ENCODE data around the gene CDKL2. TPM values are rescaled to one million over a fixed set of nuclear protein-coding genes. Genes with fewer than 3 reads are reported as not detected.
"Not testable (repeated sequence)": the region's sequence is repeated elsewhere in the genome, so short reads cannot be mapped to it uniquely, and the experiment has no call there.

Gene CDKL2
- total RNA-seq, 1 experiment from 2014 or later, result 1.5 TPM

- no CpG with 5 or more reads among the region's 3 CpGs for WGBS (ENCODE audit: extremely low coverage, insufficient read length, low lambda C conversion rate)
- Mint-ChIP-seq H3K4me1 (peaks cover 0 to 5% of the 10 kb centered on the region in 2 experiments; a peak in 1 of 4 replicates), H3K27me3 (ENCODE audit: low read depth) (no peaks in the 10 kb centered on the region), H3K36me3 (ENCODE audit: insufficient read depth in 1 of 3, low read depth in 3 of 3) (peaks cover 0 to 4% (median 0%) of the 10 kb centered on the region in 3 experiments; a peak in 1 of 7 replicates), H3K9me3 (no peaks in the 10 kb centered on the region), H3K4me3 (no peak overlapping the region), H3K27ac (no peak overlapping the region)
- Histone ChIP-seq H4K91ac (ENCODE audit: insufficient read length, low read depth, low read length) (no peak overlapping the region), H4K20me1 (ENCODE audit: control insufficient read depth, insufficient read depth, insufficient read length) (no peaks in the 10 kb centered on the region), H3K27me3 (ENCODE audit: insufficient read depth, low read length) (no peaks in the 10 kb centered on the region), H3K79me1 (ENCODE audit: insufficient read depth, low read depth, low read length, poor library complexity, severe bottlenecking) (no peaks in the 10 kb centered on the region), H2BK20ac (ENCODE audit: low read depth, low read length, poor library complexity, severe bottlenecking) (no peak overlapping the region), H2AK5ac (ENCODE audit: insufficient read length, low read length) (no peak overlapping the region), H3K56ac (ENCODE audit: insufficient read length, low read depth, low read length) (no peak overlapping the region), H3K9me3 (ENCODE audit: control insufficient read depth, low read depth, low read length) (no peaks in the 10 kb centered on the region), H3K79me2 (ENCODE audit: insufficient read depth, low read length) (no peaks in the 10 kb centered on the region), H2BK15ac (ENCODE audit: low read depth, low read length) (no peak overlapping the region), H2AFZ (ENCODE audit: low read length) (no peak overlapping the region), H3K4ac (ENCODE audit: low read depth, low read length) (no peak overlapping the region), H4K5ac (ENCODE audit: insufficient read length, low read depth, low read length) (no peak overlapping the region), H3K4me1 (ENCODE audit: insufficient read depth, low read length) (no peaks in the 10 kb centered on the region; the same call in 1 of the 2 replicates), H2BK120ac (ENCODE audit: low read depth, low read length, poor library complexity, severe bottlenecking) (no peak overlapping the region), H3K18ac (ENCODE audit: insufficient read length, low read depth, low read length) (no peak overlapping the region), H2BK5ac (ENCODE audit: insufficient read length, low read length) (no peak overlapping the region), H2BK12ac (ENCODE audit: insufficient read length, low read depth, low read length) (no peak overlapping the region), H3K9ac (ENCODE audit: extremely low read depth, insufficient read length, low read length) (no peak overlapping the region), H3K23me2 (ENCODE audit: insufficient read length, low read depth, low read length, poor library complexity, severe bottlenecking) (no peaks in the 10 kb centered on the region), H3T11ph (ENCODE audit: low read length) (no peak overlapping the region), H3K23ac (ENCODE audit: insufficient read length, low read depth, low read length) (no peak overlapping the region), H3K14ac (ENCODE audit: insufficient read depth, low read length) (no peak overlapping the region), H3K27ac (ENCODE audit: insufficient read length, low read depth, low read length) (no peak overlapping the region), H3K4me2 (ENCODE audit: insufficient read depth, insufficient read length, low read length) (no peak overlapping the region), H4K8ac (replicated peaks; ENCODE audit: insufficient read length, low read depth, low read length) (no peak overlapping the region)
- no peak for DNase-seq
- TF ChIP-seq, protein P1, sequence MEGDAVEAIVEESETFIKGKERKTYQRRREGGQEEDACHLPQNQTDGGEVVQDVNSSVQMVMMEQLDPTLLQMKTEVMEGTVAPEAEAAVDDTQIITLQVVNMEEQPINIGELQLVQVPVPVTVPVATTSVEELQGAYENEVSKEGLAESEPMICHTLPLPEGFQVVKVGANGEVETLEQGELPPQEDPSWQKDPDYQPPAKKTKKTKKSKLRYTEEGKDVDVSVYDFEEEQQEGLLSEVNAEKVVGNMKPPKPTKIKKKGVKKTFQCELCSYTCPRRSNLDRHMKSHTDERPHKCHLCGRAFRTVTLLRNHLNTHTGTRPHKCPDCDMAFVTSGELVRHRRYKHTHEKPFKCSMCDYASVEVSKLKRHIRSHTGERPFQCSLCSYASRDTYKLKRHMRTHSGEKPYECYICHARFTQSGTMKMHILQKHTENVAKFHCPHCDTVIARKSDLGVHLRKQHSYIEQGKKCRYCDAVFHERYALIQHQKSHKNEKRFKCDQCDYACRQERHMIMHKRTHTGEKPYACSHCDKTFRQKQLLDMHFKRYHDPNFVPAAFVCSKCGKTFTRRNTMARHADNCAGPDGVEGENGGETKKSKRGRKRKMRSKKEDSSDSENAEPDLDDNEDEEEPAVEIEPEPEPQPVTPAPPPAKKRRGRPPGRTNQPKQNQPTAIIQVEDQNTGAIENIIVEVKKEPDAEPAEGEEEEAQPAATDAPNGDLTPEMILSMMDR (conservative IDR thresholded peaks at IDR 0.05), result no peak
These were observed 85.5 kb downstream of the CDKL2 start for GRCh38 chr4:75544870-75545269.

DNA sequence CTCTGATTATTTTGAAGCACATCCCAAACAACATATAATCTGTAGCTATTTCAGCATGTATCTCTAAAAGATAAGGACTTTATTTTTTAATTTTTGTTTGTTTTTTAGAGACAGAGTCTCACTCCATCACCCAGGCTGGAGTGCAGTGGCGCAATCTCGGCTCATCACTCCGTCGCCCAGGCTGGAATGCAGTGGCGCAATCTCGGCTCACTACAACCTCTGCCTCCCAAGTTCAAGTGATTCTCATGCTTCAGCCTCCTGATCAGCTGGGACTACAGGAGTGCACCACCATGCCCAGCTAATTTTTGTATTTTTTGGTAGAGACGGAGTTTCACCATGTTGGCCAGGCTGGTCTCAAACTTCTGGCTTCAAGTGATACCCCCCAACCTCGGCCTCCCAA is 86.1 kb downstream of the CDKL2 start:
- H4K8ac ChIP-seq (replicated peaks; ENCODE audit: insufficient read length, low read depth, low read length); H3K36me3 Mint-ChIP-seq (ENCODE audit: insufficient read depth in 1 of 3, low read depth in 3 of 3); H3K9me3 ChIP-seq (ENCODE audit: control insufficient read depth, low read depth, low read length); H3T11ph ChIP-seq (ENCODE audit: low read length); H2BK120ac ChIP-seq (ENCODE audit: low read depth, low read length, poor library complexity, severe bottlenecking); H2BK15ac ChIP-seq (ENCODE audit: low read depth, low read length); H3K9ac ChIP-seq (ENCODE audit: extremely low read depth, insufficient read length, low read length); H3K27me3 ChIP-seq (ENCODE audit: insufficient read depth, low read length); H3K23me2 ChIP-seq (ENCODE audit: insufficient read length, low read depth, low read length, poor library complexity, severe bottlenecking); H3K18ac ChIP-seq (ENCODE audit: insufficient read length, low read depth, low read length); H3K79me1 ChIP-seq (ENCODE audit: insufficient read depth, low read depth, low read length, poor library complexity, severe bottlenecking); H2BK20ac ChIP-seq (ENCODE audit: low read depth, low read length, poor library complexity, severe bottlenecking); H2BK5ac ChIP-seq (ENCODE audit: insufficient read length, low read length); H3K79me2 ChIP-seq (ENCODE audit: insufficient read depth, low read length); H3K56ac ChIP-seq (ENCODE audit: insufficient read length, low read depth, low read length); H4K5ac ChIP-seq (ENCODE audit: insufficient read length, low read depth, low read length); H3K4me2 ChIP-seq (ENCODE audit: insufficient read depth, insufficient read length, low read length); H3K9me3 Mint-ChIP-seq; DNase-seq; H2AFZ ChIP-seq (ENCODE audit: low read length); H3K23ac ChIP-seq (ENCODE audit: insufficient read length, low read depth, low read length); H4K91ac ChIP-seq (ENCODE audit: insufficient read length, low read depth, low read length); H3K4me1 Mint-ChIP-seq; H3K27ac Mint-ChIP-seq; H3K4me1 ChIP-seq (ENCODE audit: insufficient read depth, low read length); H2BK12ac ChIP-seq (ENCODE audit: insufficient read length, low read depth, low read length); H3K27ac ChIP-seq (ENCODE audit: insufficient read length, low read depth, low read length); H3K14ac ChIP-seq (ENCODE audit: insufficient read depth, low read length); H3K27me3 Mint-ChIP-seq (ENCODE audit: low read depth); H3K4me3 Mint-ChIP-seq; H4K20me1 ChIP-seq (ENCODE audit: control insufficient read depth, insufficient read depth, insufficient read length); H3K4ac ChIP-seq (ENCODE audit: low read depth, low read length); H2AK5ac ChIP-seq (ENCODE audit: insufficient read length, low read length): not testable (repeated sequence)
- no CpG with 5 or more reads among the region's 8 CpGs for WGBS (ENCODE audit: extremely low coverage, insufficient read length, low lambda C conversion rate)

Measured in H9 (cell line).